Measurements from ENCODE around the gene ASCL2.
"Not testable (repeated sequence)": the region's sequence is repeated elsewhere in the genome, so short reads cannot be mapped to it uniquely, and the experiment has no call there.

The ASCL2 gene

GRCh38 chr11:2258501-2259465, 11.6 kb downstream of the ASCL2 start:
- DNase-seq = no peak

- DNase-seq = no peak
These were observed 13.3 kb downstream of the ASCL2 start for GRCh38 chr11:2256951-2257700.

- DNase-seq = no peak
These were observed 14.0 kb downstream of the ASCL2 start for GRCh38 chr11:2256293-2256913.

- DNase-seq = no peak
These were observed 18.4 kb downstream of the ASCL2 start for GRCh38 chr11:2252018-2252417.

GRCh38 chr11:2251138-2251537, 19.2 kb downstream of the ASCL2 start:
- DNase-seq = no peak

GRCh38 chr11:2250485-2250884, 19.9 kb downstream of the ASCL2 start:
- no peak for DNase-seq

GRCh38 chr11:2250041-2250440, 20.3 kb downstream of the ASCL2 start:
- no peak for DNase-seq

GRCh38 chr11:2249189-2249916, 21.0 kb downstream of the ASCL2 start:
- no peak for DNase-seq

- DNase-seq = no peak
These were observed 21.6 kb downstream of the ASCL2 start for GRCh38 chr11:2248762-2249161.

- DNase-seq = no peak
These were observed 22.1 kb downstream of the ASCL2 start for GRCh38 chr11:2248242-2248641.

GRCh38 chr11:2247496-2247895, 22.9 kb downstream of the ASCL2 start:
- no peak for DNase-seq

GRCh38 chr11:2240834-2241233, 29.6 kb downstream of the ASCL2 start:
- no peak for DNase-seq

- DNase-seq = no peak
These were observed 32.7 kb downstream of the ASCL2 start for GRCh38 chr11:2237457-2238238.

GRCh38 chr11:2236381-2237134, 33.8 kb downstream of the ASCL2 start:
- DNase-seq = not testable (repeated sequence)

GRCh38 chr11:2235588-2236326, 34.6 kb downstream of the ASCL2 start:
- DNase-seq = no peak

GRCh38 chr11:2234963-2235362, 35.4 kb downstream of the ASCL2 start:
- DNase-seq = no peak

GRCh38 chr11:2233693-2234455, 36.5 kb downstream of the ASCL2 start:
- no peak for DNase-seq

- no peak for DNase-seq
These were observed 40.6 kb downstream of the ASCL2 start for GRCh38 chr11:2229713-2230297.

GRCh38 chr11:2224254-2224653, 46.1 kb downstream of the ASCL2 start:
- no peak for DNase-seq
